H1 (cell line): Measurements from ENCODE around the gene ZNF23. TPM values are rescaled to one million over a fixed set of nuclear protein-coding genes. Genes with fewer than 3 reads are reported as not detected.

Experiments used
- CTCF ChIA-PET: fragments of 300-600 bp; sonication (Branson Sonifier 250); formaldehyde crosslinking; loops from one replicate; lab custom pipeline; 2021; ENCODE audit not compliant: partially characterized antibody; lab: Charles Lee
- POLR2A ChIA-PET: fragments of 300-600 bp; sonication (Branson Sonifier 250); formaldehyde crosslinking; loops from one replicate; lab custom pipeline; 2021; ENCODE audit warnings: inconsistent platforms; ENCODE audit not compliant: partially characterized antibody; lab: Charles Lee
- DNase-seq, 2 experiments: peaks; one replicate each; pipeline versions ENCODE4 v3.0.0 to v3.0.0-alpha.2; 2010 to 2022; ENCODE audit warnings: low spot score in 2 of 2, low read depth in 1 of 2, mixed read lengths in 1 of 2
- FAIRE-seq: peaks from 2 replicates; lab custom pipeline; 2011; peaks lifted over from hg19 to GRCh38; lab: Jason Lieb, UNC
- H2AFZ ChIP-seq: 2 replicates; pipeline ENCODE4 v1.8.1; 2012; ENCODE audit warnings: low read length, inconsistent platforms
- H2AK5ac ChIP-seq: 2 replicates; pipeline ENCODE4 v1.6.1; 2013; ENCODE audit warnings: low read depth, low read length
- H2BK120ac ChIP-seq: replicated peaks from 2 replicates; pipeline ENCODE3; 2013; ENCODE audit warnings: low read depth, low read length, inconsistent platforms
- H2BK12ac ChIP-seq: 2 replicates; pipeline ENCODE4 v1.6.1; 2013; ENCODE audit warnings: low read depth, low read length
- H2BK15ac ChIP-seq: 2 replicates; pipeline ENCODE4 v1.6.1; 2013; ENCODE audit warnings: low read length
- H2BK20ac ChIP-seq: 2 replicates; pipeline ENCODE4 v1.6.1; 2013; ENCODE audit warnings: low read length
- H2BK5ac ChIP-seq: 2 replicates; pipeline ENCODE4 v1.6.1; 2013; ENCODE audit warnings: low read depth, low read length
- H3K14ac ChIP-seq: 2 replicates; pipeline ENCODE4 v1.6.1; 2013; ENCODE audit warnings: inconsistent platforms; ENCODE audit not compliant: insufficient read length
- H3K18ac ChIP-seq: 2 replicates; pipeline ENCODE4 v1.6.1; 2013; ENCODE audit warnings: low read length; ENCODE audit errors: extremely low read depth
- H3K23ac ChIP-seq: 2 replicates; pipeline ENCODE4 v1.6.1; 2013; ENCODE audit warnings: inconsistent platforms; ENCODE audit not compliant: insufficient read length
- H3K23me2 ChIP-seq: 2 replicates; pipeline ENCODE4 v1.6.1; 2013; ENCODE audit warnings: low read depth, low read length
- H3K27ac ChIP-seq: 2 replicates; pipeline ENCODE4 v1.6.1; 2011; ENCODE audit warnings: low read depth, low read length, inconsistent platforms
- H3K27me3 ChIP-seq, 4 experiments: replicated peaks in 1 of 4; 1 replicate in 1 of 4; 2 replicates in 3 of 4; pipeline versions ENCODE4 v1.6.1 to v1.8.1; 2011 to 2013; ENCODE audit warnings: low read length in 3 of 4, mild to moderate bottlenecking in 3 of 4, inconsistent platforms in 2 of 4, mixed read lengths in 2 of 4, moderate library complexity in 1 of 4; ENCODE audit not compliant: control insufficient read depth in 3 of 4, insufficient read depth in 3 of 4; ENCODE audit errors: extremely low read depth in 1 of 4
- H3K36me3 ChIP-seq, 4 experiments: 2 replicates each; pipeline versions ENCODE4 v1.6.1 to v1.8.1; 2011 to 2013; ENCODE audit warnings: mild to moderate bottlenecking in 4 of 4, low read length in 3 of 4, moderate library complexity in 2 of 4, control low read depth in 1 of 4, inconsistent platforms in 1 of 4; ENCODE audit not compliant: insufficient read depth in 4 of 4, control insufficient read depth in 2 of 4
- H3K4ac ChIP-seq: replicated peaks from 2 replicates; pipeline ENCODE3; 2013; ENCODE audit warnings: low read length, low read depth, mixed read lengths, inconsistent platforms; ENCODE audit not compliant: insufficient read length
- H3K4me1 ChIP-seq, 4 experiments: replicated peaks in 1 of 4; 1 replicate in 1 of 4; 2 replicates in 3 of 4; pipeline versions ENCODE4 v1.6.1 to v1.8.1; 2011 to 2013; ENCODE audit warnings: low read length in 3 of 4, inconsistent platforms in 2 of 4, mixed read lengths in 1 of 4; ENCODE audit not compliant: insufficient read depth in 4 of 4, control insufficient read depth in 3 of 4
- H3K4me2 ChIP-seq, 2 experiments: 2 replicates each; pipeline versions ENCODE4 v1.6.1 to v1.8.1; 2011 to 2013; ENCODE audit warnings: low read depth in 2 of 2, low read length in 2 of 2, control low read depth in 1 of 2, inconsistent platforms in 1 of 2, mild to moderate bottlenecking in 1 of 2; ENCODE audit not compliant: insufficient read depth in 1 of 2
- H3K4me3 ChIP-seq, 4 experiments: fragments of 200-600, 300-600 bp in 1 of 4; sonication (generic), shearing (Covaris generic), sonication (Bioruptor Twin) in 1 of 4; 2 replicates each; pipeline versions ENCODE4 v1.5.1 to v1.8.1; 2011 to 2016; ENCODE audit warnings: low read length in 4 of 4, low read depth in 3 of 4, control low read depth in 2 of 4, inconsistent platforms in 2 of 4, mild to moderate bottlenecking in 2 of 4, mixed read lengths in 1 of 4, moderate library complexity in 1 of 4; ENCODE audit not compliant: insufficient read depth in 2 of 4; ENCODE audit errors: extremely low read depth in 1 of 4
- H3K56ac ChIP-seq: replicated peaks from 2 replicates; pipeline ENCODE3; 2013; ENCODE audit warnings: low read depth, mild to moderate bottlenecking, mixed read lengths, low read length, inconsistent platforms; ENCODE audit not compliant: insufficient read length
- H3K79me1 ChIP-seq: 2 replicates; pipeline ENCODE4 v1.6.1; 2013; ENCODE audit warnings: low read depth, low read length, control low read depth
- H3K79me2 ChIP-seq, 2 experiments: 2 replicates each; pipeline versions ENCODE4 v1.6.1 to v1.8.1; 2012 to 2013; ENCODE audit warnings: low read length in 2 of 2, mild to moderate bottlenecking in 2 of 2, inconsistent platforms in 1 of 2; ENCODE audit not compliant: insufficient read depth in 2 of 2, control insufficient read depth in 1 of 2
- H3K9ac ChIP-seq, 4 experiments: replicated peaks in 1 of 4; 1 replicate in 1 of 4; 2 replicates in 3 of 4; pipeline versions ENCODE4 v1.6.1 to v1.8.1; 2011 to 2013; ENCODE audit warnings: low read depth in 3 of 4, low read length in 3 of 4, control low read depth in 2 of 4, mild to moderate bottlenecking in 2 of 4, moderate library complexity in 2 of 4, inconsistent platforms in 1 of 4; ENCODE audit errors: extremely low read depth in 1 of 4
- H3K9me3 ChIP-seq, 2 experiments: 2 replicates each; pipeline versions ENCODE4 v1.6.1 to v1.8.1; 2012 to 2013; ENCODE audit warnings: mild to moderate bottlenecking in 2 of 2, moderate library complexity in 2 of 2, control low read depth in 1 of 2, inconsistent platforms in 1 of 2, low read depth in 1 of 2, low read length in 1 of 2, mixed read lengths in 1 of 2; ENCODE audit not compliant: insufficient read depth in 2 of 2
- H4K20me1 ChIP-seq, 2 experiments: replicated peaks in 1 of 2; 2 replicates each; pipeline versions ENCODE3 to v1.8.1; 2011 to 2013; ENCODE audit warnings: inconsistent platforms in 2 of 2, low read length in 2 of 2, mild to moderate bottlenecking in 1 of 2; ENCODE audit not compliant: insufficient read depth in 2 of 2, control insufficient read depth in 1 of 2
- H4K5ac ChIP-seq: 2 replicates; pipeline ENCODE4 v1.6.1; 2013; ENCODE audit warnings: low read length, low read depth, mixed read lengths, inconsistent platforms; ENCODE audit not compliant: insufficient read length
- H4K8ac ChIP-seq: 2 replicates; pipeline ENCODE4 v1.8.0; 2013; ENCODE audit warnings: mild to moderate bottlenecking, moderate library complexity, low read length, inconsistent platforms; ENCODE audit not compliant: insufficient read depth; ENCODE audit errors: extremely low read depth
- H4K91ac ChIP-seq: replicated peaks from 2 replicates; pipeline ENCODE3; 2013; ENCODE audit warnings: low read length, mixed read lengths, inconsistent platforms; ENCODE audit not compliant: insufficient read length
- ATF2 ChIP-seq: IDR thresholded peaks from 2 replicates; pipeline ENCODE4 v1.6.1; 2012; ENCODE audit warnings: low read length, inconsistent platforms
- CREB1 ChIP-seq: IDR thresholded peaks from 2 replicates; pipeline ENCODE4 v1.6.1; 2012; ENCODE audit warnings: inconsistent platforms
- E2F6 ChIP-seq: IDR thresholded peaks from 2 replicates; pipeline ENCODE4 v1.6.1; 2012; ENCODE audit warnings: inconsistent platforms
- EP300 ChIP-seq, 2 experiments: IDR thresholded peaks; 1 replicate in 1 of 2; 2 replicates in 1 of 2; pipeline ENCODE4 v1.6.1; 2011 to 2012; ENCODE audit warnings: low read depth in 2 of 2, low read length in 2 of 2, mild to moderate bottlenecking in 2 of 2, borderline replicate concordance in 1 of 2, inconsistent platforms in 1 of 2, moderate library complexity in 1 of 2
- EZH2 ChIP-seq: fragments of 200-600 bp; sonication (generic); IDR thresholded peaks from 2 replicates; pipeline ENCODE4 v1.7.1; 2012; ENCODE audit warnings: low read depth, mild to moderate bottlenecking, moderate library complexity, low read length, inconsistent platforms; ENCODE audit not compliant: severe bottlenecking
- GABPA ChIP-seq: IDR thresholded peaks from 2 replicates; pipeline ENCODE4 v1.6.1; 2011; ENCODE audit warnings: mild to moderate bottlenecking, low read length, moderate library complexity, borderline replicate concordance; ENCODE audit not compliant: insufficient read depth
- NANOG ChIP-seq: IDR thresholded peaks from 2 replicates; pipeline ENCODE4 v1.6.1; 2011; ENCODE audit warnings: low read length, low read depth, mild to moderate bottlenecking, inconsistent platforms; ENCODE audit not compliant: insufficient read depth, poor library complexity, severe bottlenecking
- SAP30 ChIP-seq: fragments of 300-600 bp; sonication (generic); IDR thresholded peaks from 2 replicates; pipeline ENCODE4 v1.7.1; 2012; ENCODE audit warnings: low read length, moderate library complexity, mild to moderate bottlenecking, inconsistent platforms; ENCODE audit not compliant: insufficient read depth, insufficient replicate concordance
- SP4 ChIP-seq: IDR thresholded peaks from 2 replicates; pipeline ENCODE4 v1.6.1; 2012; ENCODE audit warnings: low read length, inconsistent platforms
- TAF7 ChIP-seq: optimal IDR thresholded peaks from 2 replicates; pipeline ENCODE3; 2011; ENCODE audit warnings: low read depth, mild to moderate bottlenecking, inconsistent platforms, low read length, moderate library complexity, borderline replicate concordance
- WGBS, 2 experiments: shearing (Covaris generic) in 1 of 2; methylation state at CpG; one replicate each; pipeline versions ENCODE4 v1.1.6 to v1.1.7; 2013 to 2015; ENCODE audit warnings: low lambda C conversion rate in 2 of 2, mixed read lengths in 2 of 2, inconsistent platforms in 1 of 2, low coverage in 1 of 2, missing lambda C conversion rate in 1 of 2; ENCODE audit not compliant: insufficient replicate concordance in 2 of 2, insufficient coverage in 1 of 2, insufficient read length in 1 of 2; ENCODE audit errors: extremely low coverage in 1 of 2, missing lambda C conversion rate in 1 of 2; 5-methylcytosine and 5-hydroxymethylcytosine counted together
- polyA plus RNA-seq, 7 experiments: library from polyadenylated mRNA; depleted of rRNA in 3 of 7; stranded (reverse) in 5 of 7; unstranded in 2 of 7; fragments of >200 nt in 5 of 7; fragments of 200-250 nt in 2 of 7; gene quantifications; 1 replicate in 5 of 7; 2 replicates in 1 of 7; 4 replicates in 1 of 7; pipeline versions ENCODE4 v1.2.1 to v1.2.3, GENCODE V29; 2011 to 2013; ENCODE audit warnings: missing spikeins in 2 of 7, mixed read lengths in 2 of 7
- total RNA-seq: library from RNA; stranded (reverse); fragmentation: NEBNext Ultra II Directional; extraction: Animal tissue kit (Norgen Biotek cat#: 25700); gene quantifications from 2 replicates; pipeline ENCODE4 v1.2.1, GENCODE V29; 2021

Gene ZNF23
- total and polyA plus RNA-seq, 2 of the 8 experiments (the other 6 are each of a cell fraction or from before 2014, with no cell fraction given): 2.4 to 10.2 TPM

DNA sequence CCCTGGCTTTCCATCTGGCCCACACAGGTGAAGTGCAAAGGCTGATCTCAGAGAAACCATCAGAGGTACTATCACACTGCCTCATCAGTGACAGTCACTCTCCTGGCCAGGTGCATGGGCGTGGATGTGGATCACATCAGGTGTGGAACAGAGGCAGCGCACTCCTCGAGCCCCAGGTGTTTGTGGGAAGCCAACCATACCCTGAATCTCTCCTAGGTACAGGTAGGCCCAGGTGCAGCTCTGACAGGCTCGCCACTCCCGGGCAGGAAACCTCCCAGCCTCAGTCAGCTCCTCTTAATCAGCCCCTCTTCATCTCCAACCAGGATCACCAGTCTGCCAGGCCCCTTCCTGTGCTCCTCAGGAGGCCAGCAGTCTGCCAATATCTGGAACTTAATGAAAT is 51.9 kb downstream of the ZNF23 start:
- no peak overlapping the region for H3K14ac ChIP-seq
- H3K79me1 ChIP-seq: no peaks in the 10 kb centered on the region
- no peak overlapping the region for H4K5ac ChIP-seq
- no peak overlapping the region for H2BK120ac ChIP-seq
- no peak overlapping the region for H4K91ac ChIP-seq
- H3K27me3 ChIP-seq: peaks cover 0 to 2% (median under 1%) of the 10 kb centered on the region in 4 experiments; a peak in 1 of 7 replicates
- H3K4me1 ChIP-seq: peaks cover 0 to 4% (median 0%) of the 10 kb centered on the region in 4 experiments; a peak in 2 of 7 replicates
- H3K23ac ChIP-seq: no peak overlapping the region
- H2BK12ac ChIP-seq: no peak overlapping the region
- ChIA-PET CTCF (interaction anchor here (0.6 to 6.3 kb wide), 11 partner anchors 14 to 818 kb away, joined by 3 to 99 read pairs (median 32); partner anchors contain the start of gene CALB2), POLR2A (interaction anchor here (0.7 to 1.2 kb wide), 2 partner anchors 16 to 52 kb away, joined by 3 to 4 read pairs; partner anchors contain the start of gene ZNF23)
- H3K18ac ChIP-seq: no peak overlapping the region
- H2BK5ac ChIP-seq: no peak overlapping the region
- no peaks in the 10 kb centered on the region for H3K36me3 ChIP-seq
- H3K4me2 ChIP-seq: no peak overlapping the region
- H3K56ac ChIP-seq: no peak overlapping the region
- 88% methylated on average over 5 of the region's 5 CpGs; no CpG with 5 or more reads in 1 of the 2 experiments for WGBS, 2 experiments
- no peaks in the 10 kb centered on the region for H4K20me1 ChIP-seq
- DNase-seq (no peak), FAIRE-seq (no peak)
- peaks cover 2% of the 10 kb centered on the region for H3K23me2 ChIP-seq
- H3K9me3 ChIP-seq: no peaks in the 10 kb centered on the region
- H2AFZ ChIP-seq: no peak overlapping the region
- H3K4me3 ChIP-seq: no peak overlapping the region
- no peak overlapping the region for H3K27ac ChIP-seq
- H3K79me2 ChIP-seq: no peaks in the 10 kb centered on the region
- no peak overlapping the region for H3K9ac ChIP-seq
- H2BK20ac ChIP-seq: no peak overlapping the region
- peak overlapping the region; percentile 65; the same call in 1 of the 2 replicates for H2BK15ac ChIP-seq
- no peak overlapping the region for H3K4ac ChIP-seq
- H2AK5ac ChIP-seq: no peak overlapping the region
- H4K8ac ChIP-seq: no peak overlapping the region
- TF ChIP-seq EZH2 (no peak), SP4 (no peak), CREB1 (no peak), GABPA (no peak), TAF7 (no peak), ATF2 (no peak), E2F6 (no peak), EP300 (IDR thresholded peaks at IDR 0.05; ENCODE audit: borderline replicate concordance in 1 of 2, low read depth in 2 of 2, low read length in 2 of 2) (no peak), SAP30 (no peak), NANOG (no peak)
